CD4-positive, alpha-beta T cell treated with Interleukin-6 at 100 ng/mL for 8 hours (primary cell): ENCODE data around the gene PEDS1.
"Not testable (repeated sequence)": the region's sequence is repeated elsewhere in the genome, so short reads cannot be mapped to it uniquely, and the experiment has no call there.

Experiments used
- DNase-seq: peaks from one replicate; pipeline ENCODE4 v3.0.0-alpha.2; 2020; ENCODE audit warnings: mixed read lengths, low spot score

Gene PEDS1

GRCh38 chr20:50190251-50191064, 36.9 kb upstream of the PEDS1 start, which contains the start of gene CEBPB:
Gene CEBPB (plus strand): TSS chr20:50190830. CDS start chr20:50191034, 204 bp downstream.
- DNase-seq = peak; percentile 81

GRCh38 chr20:50189681-50190250, 36.2 kb upstream of the PEDS1 start:
- peak; percentile 22 for DNase-seq

GRCh38 chr20:50188879-50189680, 35.6 kb upstream of the PEDS1 start:
- DNase-seq = no peak

- no peak for DNase-seq
Observed at GRCh38 chr20:50188287-50188688, 34.8 kb upstream of the PEDS1 start.

- no peak for DNase-seq
Observed at GRCh38 chr20:50187403-50188051, 34.0 kb upstream of the PEDS1 start.

- no peak for DNase-seq
Observed at GRCh38 chr20:50186987-50187402, 33.5 kb upstream of the PEDS1 start.

GRCh38 chr20:50186151-50186885, 32.8 kb upstream of the PEDS1 start:
- DNase-seq = peak; percentile 82

GRCh38 chr20:50185426-50185825, 31.9 kb upstream of the PEDS1 start:
- no peak for DNase-seq

GRCh38 chr20:50182346-50182745, 28.8 kb upstream of the PEDS1 start:
- DNase-seq = no peak

- no peak for DNase-seq
Observed at GRCh38 chr20:50181344-50181743, 27.8 kb upstream of the PEDS1 start.

- DNase-seq = not testable (repeated sequence)
Observed at GRCh38 chr20:50178672-50179071, 25.1 kb upstream of the PEDS1 start.

GRCh38 chr20:50175938-50176933, 22.7 kb upstream of the PEDS1 start:
- DNase-seq = no peak

GRCh38 chr20:50174456-50174855, 20.9 kb upstream of the PEDS1 start:
- no peak for DNase-seq

- no peak for DNase-seq
Observed at GRCh38 chr20:50172347-50173013, 19.0 kb upstream of the PEDS1 start.

- no peak for DNase-seq
Observed at GRCh38 chr20:50170549-50171220, 17.2 kb upstream of the PEDS1 start.

- peak; percentile 75 for DNase-seq
Observed at GRCh38 chr20:50169329-50169823, 15.9 kb upstream of the PEDS1 start.

- DNase-seq = peak; percentile 79
Observed at GRCh38 chr20:50165684-50166554, 12.4 kb upstream of the PEDS1 start.
